ENCODE results near the gene ATF3.
A peak's percentile ranks its signal among the peaks of the same experiment; 100 is the strongest.

The ATF3 gene

GRCh38 chr1:212665241-212666115 lies 56.9 kb downstream of the ATF3 start:
- peak; percentile 95 for ATAC-seq
- H3K9me3 Mint-ChIP-seq = no peaks in the 10 kb centered on the region
- H3K36me3 Mint-ChIP-seq = no peaks in the 10 kb centered on the region
- peak overlapping the region; percentile 76 for H3K27ac Mint-ChIP-seq
- no peaks in the 10 kb centered on the region for H3K27me3 Mint-ChIP-seq
- peaks cover 45% of the 10 kb centered on the region for H3K4me1 Mint-ChIP-seq
- H3K4me3 Mint-ChIP-seq = peak overlapping the region; percentile 83

- Mint-ChIP-seq H3K4me1 (peaks cover 52% of the 10 kb centered on the region), H3K36me3 (no peaks in the 10 kb centered on the region), H3K27ac (no peak overlapping the region), H3K4me3 (no peak overlapping the region), H3K9me3 (no peaks in the 10 kb centered on the region), H3K27me3 (no peaks in the 10 kb centered on the region)
- no peak for ATAC-seq
Observed at GRCh38 chr1:212666116-212666775, 57.7 kb downstream of the ATF3 start.

DNA sequence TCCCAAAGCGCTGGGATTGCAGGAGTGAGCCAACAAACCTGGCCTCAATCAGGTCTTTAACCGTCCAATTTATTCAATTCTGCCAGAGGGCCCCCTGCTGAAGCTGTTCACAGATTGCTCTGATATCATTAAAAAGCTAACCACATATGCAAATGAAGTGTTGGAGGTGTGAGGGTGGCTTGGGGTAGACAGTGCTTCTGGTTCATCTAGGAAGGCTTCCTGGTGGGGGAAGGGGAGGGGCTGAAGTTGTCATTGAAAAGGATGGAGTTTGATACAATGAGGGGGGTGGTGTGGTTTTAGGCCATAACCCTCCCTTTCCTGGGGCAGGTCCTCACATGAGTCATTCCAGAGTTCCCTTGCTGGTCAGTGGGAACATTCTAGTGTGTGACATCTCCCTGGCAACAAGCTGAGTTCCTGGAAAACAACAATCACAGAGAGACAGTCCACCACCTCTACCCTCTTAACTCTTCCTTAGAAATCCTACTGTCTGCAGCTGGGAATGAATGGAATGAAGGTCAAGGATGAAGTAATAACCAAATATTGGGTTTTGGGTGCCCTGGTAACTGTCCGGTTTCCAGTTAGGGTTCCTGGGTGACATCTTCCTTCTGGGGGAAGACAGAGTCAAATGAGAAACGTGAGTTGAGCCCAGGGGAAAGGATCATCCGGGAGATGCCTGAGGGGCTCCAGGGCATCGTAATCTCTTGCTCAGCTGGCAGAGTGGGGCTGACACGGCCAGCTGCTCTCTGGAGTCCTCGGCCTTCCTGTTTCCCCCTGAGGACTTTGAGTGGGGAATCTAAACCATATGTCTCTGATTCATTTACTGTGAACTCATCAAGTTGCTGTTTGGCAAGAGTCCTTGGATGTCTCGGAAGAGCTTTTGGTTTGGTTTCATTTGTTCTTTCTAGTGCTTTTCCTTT lies 58.9 kb downstream of the ATF3 start:
- Mint-ChIP-seq H3K27ac (peak overlapping the region; percentile 44), H3K9me3 (no peaks in the 10 kb centered on the region), H3K4me1 (peaks cover 60% of the 10 kb centered on the region), H3K27me3 (no peaks in the 10 kb centered on the region), H3K4me3 (no peak overlapping the region), H3K36me3 (no peaks in the 10 kb centered on the region)
- no peak for ATAC-seq

DNA sequence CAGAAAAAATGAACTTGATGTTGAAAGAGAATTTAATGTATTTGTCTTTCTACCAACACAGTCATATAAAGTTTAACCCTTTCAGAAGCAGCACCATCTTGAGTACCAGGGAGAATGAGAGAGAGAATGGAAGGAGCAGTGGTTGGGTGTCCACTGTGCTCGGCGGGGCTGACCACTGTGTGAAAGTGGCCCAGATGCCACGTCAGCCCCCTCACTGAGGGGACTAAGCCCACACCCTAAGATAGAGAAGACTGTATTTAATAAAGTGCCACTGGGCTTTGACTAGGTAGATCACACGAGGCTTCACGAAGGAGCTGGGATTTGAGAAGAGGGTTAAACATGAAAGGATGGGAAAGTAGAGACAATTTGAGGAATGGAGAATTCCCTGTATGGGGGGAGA lies 59.9 kb downstream of the ATF3 start:
- Mint-ChIP-seq H3K4me1 (peaks cover 60% of the 10 kb centered on the region), H3K27ac (peak overlapping the region; percentile 70), H3K9me3 (no peaks in the 10 kb centered on the region), H3K36me3 (no peaks in the 10 kb centered on the region), H3K4me3 (no peak overlapping the region), H3K27me3 (no peaks in the 10 kb centered on the region)
- no peak for ATAC-seq

- H3K4me1 Mint-ChIP-seq = peaks cover 65% of the 10 kb centered on the region
- H3K4me3 Mint-ChIP-seq = no peak overlapping the region
- peak overlapping the region; percentile 70 for H3K27ac Mint-ChIP-seq
- no peaks in the 10 kb centered on the region for H3K36me3 Mint-ChIP-seq
- no peaks in the 10 kb centered on the region for H3K27me3 Mint-ChIP-seq
- ATAC-seq = peak; percentile 26
- H3K9me3 Mint-ChIP-seq = no peaks in the 10 kb centered on the region
Observed at GRCh38 chr1:212669102-212669501, 60.5 kb downstream of the ATF3 start.

DNA sequence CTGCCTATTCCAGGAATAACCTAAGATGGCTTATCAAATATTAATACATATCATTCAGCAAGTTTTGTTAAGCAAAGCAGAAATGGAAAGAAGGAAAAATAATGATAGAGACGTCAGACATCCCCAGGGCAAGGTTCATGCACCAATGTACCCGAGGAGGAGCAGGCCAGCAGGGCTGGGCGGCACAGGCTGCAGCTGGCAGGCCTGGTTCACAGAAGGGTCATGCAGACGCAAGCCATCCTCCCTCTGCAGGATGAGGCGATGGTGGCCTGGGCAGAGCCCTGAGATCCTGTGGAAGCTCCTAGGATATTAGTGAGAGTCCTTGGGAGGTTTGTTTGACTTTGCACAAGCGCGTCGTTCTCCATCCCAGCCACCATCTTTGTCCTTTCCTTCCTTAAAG lies 61.0 kb downstream of the ATF3 start:
- H3K27me3 Mint-ChIP-seq = no peaks in the 10 kb centered on the region
- peaks cover 65% of the 10 kb centered on the region for H3K4me1 Mint-ChIP-seq

GRCh38 chr1:212670301-212670700 lies 61.7 kb downstream of the ATF3 start:
- Mint-ChIP-seq H3K4me1 (peaks cover 65% of the 10 kb centered on the region), H3K27ac (no peak overlapping the region), H3K4me3 (no peak overlapping the region), H3K27me3 (no peaks in the 10 kb centered on the region), H3K9me3 (no peaks in the 10 kb centered on the region), H3K36me3 (no peaks in the 10 kb centered on the region)
- ATAC-seq = no peak

More for the DNA sequence above, 61.0 kb downstream of the ATF3 start:
- H3K36me3 Mint-ChIP-seq = no peaks in the 10 kb centered on the region
- peak overlapping the region; percentile 70 for H3K27ac Mint-ChIP-seq
- H3K4me3 Mint-ChIP-seq = no peak overlapping the region
- no peak for ATAC-seq
- H3K9me3 Mint-ChIP-seq = no peaks in the 10 kb centered on the region
